HEK293 (cell line): ENCODE data around the gene MYOM1.

Experiments used
- CTCF ChIA-PET: fragments of 350-600 bp; formaldehyde crosslinking; extraction: SDS; loops from one replicate; lab custom pipeline; 2021; ENCODE audit warnings: antibody characterized with exemption; lab: Yijun Ruan, JAX
- POLR2A ChIA-PET: fragments of 300-600 bp; formaldehyde crosslinking; extraction: SDS; loops from one replicate; lab custom pipeline; 2020; ENCODE audit warnings: antibody characterized with exemption, inconsistent platforms; lab: Yijun Ruan, JAX
- H3K27ac ChIP-seq: fragments of 200-500 bp; sonication (Bioruptor generic); 2 replicates; pipeline ENCODE4 v1.5.1; 2014; ENCODE audit warnings: low read depth, low read length, control low read depth, inconsistent platforms; ENCODE audit errors: extremely low read depth
- H3K36me3 ChIP-seq, 2 experiments: fragments of 200-500 bp in 1 of 2; sonication (Bioruptor generic) in 1 of 2; 1 replicate in 1 of 2; 2 replicates in 1 of 2; pipeline ENCODE4 v1.5.1; 2014 to 2017; ENCODE audit warnings: inconsistent platforms in 2 of 2, low read length in 2 of 2; ENCODE audit not compliant: control insufficient read depth in 2 of 2, insufficient read depth in 1 of 2
- H3K4me1 ChIP-seq: fragments of 200-500 bp; sonication (Bioruptor generic); 2 replicates; pipeline ENCODE4 v1.5.1; 2014; ENCODE audit warnings: mild to moderate bottlenecking, low read length, inconsistent platforms; ENCODE audit not compliant: control insufficient read depth, insufficient read depth
- H3K4me3 ChIP-seq: 2 replicates; pipeline ENCODE4 v1.5.1; 2011; ENCODE audit warnings: low read depth, mild to moderate bottlenecking, control low read depth, low read length, moderate library complexity
- H3K9me3 ChIP-seq: fragments of 200-500 bp; sonication (Bioruptor generic); 2 replicates; pipeline ENCODE4 v1.5.1; 2014; ENCODE audit warnings: low read depth, low read length, inconsistent platforms; ENCODE audit not compliant: control insufficient read depth, insufficient read depth
- HOXC10 ChIP-seq: sonication (generic); formaldehyde crosslinking; IDR thresholded peaks from 2 replicates; pipeline ENCODE4 v1.8.1; 2023; ENCODE audit warnings: mild to moderate bottlenecking, missing genetic modification reagents
- IKZF3 ChIP-seq: fragments of 450-650 bp; IDR thresholded peaks from 2 replicates; pipeline ENCODE4 v1.5.0; 2018; ENCODE audit warnings: missing biosample characterization, mild to moderate bottlenecking, missing genetic modification characterization, moderate library complexity
- SP3 ChIP-seq: fragments of 450-650 bp; formaldehyde crosslinking; IDR thresholded peaks from 2 replicates; pipeline ENCODE4 v1.5.1; 2016; ENCODE audit warnings: missing biosample characterization, missing genetic modification characterization
- ZFP3 ChIP-seq: fragments of 450-650 bp; formaldehyde crosslinking; IDR thresholded peaks from 2 replicates; pipeline ENCODE4 v1.5.1; 2016; ENCODE audit warnings: low read depth, missing biosample characterization, missing genetic modification characterization
- ZNF174 ChIP-seq: fragments of 450-650 bp; formaldehyde crosslinking; IDR thresholded peaks from 2 replicates; pipeline ENCODE4 v1.5.0; 2017; ENCODE audit warnings: missing biosample characterization, mild to moderate bottlenecking, missing genetic modification characterization
- ZNF184 ChIP-seq: fragments of 450-650 bp; IDR thresholded peaks from 2 replicates; pipeline ENCODE4 v1.5.1; 2018; ENCODE audit warnings: missing biosample characterization, mild to moderate bottlenecking, missing genetic modification characterization
- ZNF324 ChIP-seq: fragments of 450-650 bp; formaldehyde crosslinking; IDR thresholded peaks from 2 replicates; pipeline ENCODE4 v1.5.1; 2016; ENCODE audit warnings: missing biosample characterization, missing genetic modification characterization
- ZNF366 ChIP-seq: fragments of 450-650 bp; formaldehyde crosslinking; conservative IDR thresholded peaks from 2 replicates; pipeline ENCODE4 v1.5.1; 2016; ENCODE audit warnings: missing biosample characterization, missing genetic modification characterization
- ZNF423 ChIP-seq: fragments of 450-650 bp; formaldehyde crosslinking; IDR thresholded peaks from 2 replicates; pipeline ENCODE4 v1.5.1; 2016; ENCODE audit warnings: missing biosample characterization, missing genetic modification characterization
- ZNF510 ChIP-seq: fragments of 450-650 bp; formaldehyde crosslinking; IDR thresholded peaks from 2 replicates; pipeline ENCODE4 v1.5.1; 2018; ENCODE audit warnings: mild to moderate bottlenecking, missing genetic modification characterization, missing biosample characterization; ENCODE audit not compliant: insufficient replicate concordance
- ZNF544 ChIP-seq: fragments of 450-650 bp; formaldehyde crosslinking; IDR thresholded peaks from 2 replicates; pipeline ENCODE4 v1.5.0; 2017; ENCODE audit warnings: missing biosample characterization, missing genetic modification characterization
- ZNF624 ChIP-seq: fragments of 450-650 bp; formaldehyde crosslinking; IDR thresholded peaks from 2 replicates; pipeline ENCODE4 v1.5.1; 2017; ENCODE audit warnings: missing biosample characterization, missing genetic modification characterization
- ZNF677 ChIP-seq: fragments of 450-650 bp; IDR thresholded peaks from 2 replicates; pipeline ENCODE4 v1.5.0; 2018; ENCODE audit warnings: missing biosample characterization, mild to moderate bottlenecking, missing genetic modification characterization, moderate library complexity
- ZNF707 ChIP-seq: fragments of 450-650 bp; formaldehyde crosslinking; IDR thresholded peaks from 2 replicates; pipeline ENCODE4 v1.5.1; 2016; ENCODE audit warnings: missing biosample characterization, missing genetic modification characterization
- ZNF76 ChIP-seq: fragments of 450-650 bp; formaldehyde crosslinking; IDR thresholded peaks from 2 replicates; pipeline ENCODE4; 2016; ENCODE audit warnings: low read depth, missing biosample characterization, missing genetic modification characterization, borderline replicate concordance
- ZNF785 ChIP-seq: fragments of 450-650 bp; formaldehyde crosslinking; IDR thresholded peaks from 2 replicates; pipeline ENCODE4 v1.5.1; 2016; ENCODE audit warnings: missing biosample characterization, missing genetic modification characterization
- TF ChIP-seq, protein P1 (sequence below): fragments of 450-650 bp; formaldehyde crosslinking; IDR thresholded peaks from 2 replicates; pipeline ENCODE4 v1.5.1; 2017; ENCODE audit warnings: missing biosample characterization, missing genetic modification characterization
- TF ChIP-seq, protein P2 (sequence below): fragments of 450-650 bp; formaldehyde crosslinking; IDR thresholded peaks from 2 replicates; pipeline ENCODE4 v1.5.1; 2016; ENCODE audit warnings: missing biosample characterization, missing genetic modification characterization
- TF ChIP-seq, protein P3 (sequence below): fragments of 450-650 bp; formaldehyde crosslinking; IDR thresholded peaks from 2 replicates; pipeline ENCODE4 v1.5.1; 2016; ENCODE audit warnings: missing biosample characterization, missing genetic modification characterization
- TF ChIP-seq, protein P4 (sequence below): fragments of 450-650 bp; formaldehyde crosslinking; IDR thresholded peaks from 2 replicates; pipeline ENCODE4 v1.5.1; 2016; ENCODE audit warnings: missing biosample characterization, missing genetic modification characterization

Gene MYOM1

DNA sequence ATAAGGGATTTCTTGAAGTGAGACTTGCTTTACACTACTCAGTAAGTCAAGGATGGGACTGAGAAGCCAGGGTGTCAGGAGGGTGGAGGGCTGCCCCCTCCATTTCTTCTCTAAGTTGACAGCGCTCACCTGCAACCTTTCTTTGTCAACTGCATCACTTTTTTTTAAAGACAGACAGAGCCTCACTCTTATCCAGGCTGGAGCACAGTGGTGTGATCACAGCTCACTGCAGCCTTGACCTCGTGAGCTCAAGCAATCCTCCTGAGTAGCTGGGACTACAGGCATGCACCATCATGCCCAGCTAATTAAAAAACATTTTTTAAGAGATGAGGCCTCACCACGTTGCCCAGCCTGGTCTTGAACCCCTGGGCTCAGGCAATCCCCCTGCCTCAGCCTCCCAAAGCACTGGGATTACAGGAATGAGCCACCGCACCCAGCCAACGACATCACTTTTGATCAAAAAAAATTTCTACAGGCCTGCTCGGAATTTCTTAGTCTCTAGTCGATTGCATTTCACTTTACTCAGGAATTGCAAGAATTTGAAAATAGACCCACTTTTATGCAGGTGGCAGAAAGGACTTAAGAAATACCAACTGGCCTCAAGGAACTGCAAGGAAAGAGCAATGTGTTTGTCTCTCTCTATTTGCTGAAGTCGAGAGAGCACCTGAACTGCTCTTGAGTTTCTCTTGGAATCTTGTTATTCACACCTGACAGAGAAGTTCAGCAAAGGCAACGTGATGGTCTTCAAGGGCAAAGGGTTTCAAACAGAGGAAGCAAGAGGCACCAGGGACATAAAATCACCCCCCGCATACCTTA lies 101.4 kb downstream of the MYOM1 start:
- TF ChIP-seq ZNF510 (tag by site-specific recombination) (no peak), HOXC10 (CRISPR knock-in tag) (no peak), ZNF624 (tag by site-specific recombination) (no peak), ZNF544 (tag by site-specific recombination) (no peak), ZNF785 (tag by site-specific recombination) (no peak), ZNF677 (tag by site-specific recombination) (no peak), ZNF423 (tag by site-specific recombination) (no peak), ZNF76 (tag by site-specific recombination) (no peak), IKZF3 (tag by site-specific recombination) (no peak), SP3 (no peak), ZFP3 (tag by site-specific recombination) (no peak), ZNF324 (no peak), ZNF184 (no peak), ZNF366 (tag by site-specific recombination) (no peak), ZNF174 (tag by site-specific recombination) (no peak), ZNF707 (tag by site-specific recombination) (no peak)
- TF ChIP-seq, protein P1, sequence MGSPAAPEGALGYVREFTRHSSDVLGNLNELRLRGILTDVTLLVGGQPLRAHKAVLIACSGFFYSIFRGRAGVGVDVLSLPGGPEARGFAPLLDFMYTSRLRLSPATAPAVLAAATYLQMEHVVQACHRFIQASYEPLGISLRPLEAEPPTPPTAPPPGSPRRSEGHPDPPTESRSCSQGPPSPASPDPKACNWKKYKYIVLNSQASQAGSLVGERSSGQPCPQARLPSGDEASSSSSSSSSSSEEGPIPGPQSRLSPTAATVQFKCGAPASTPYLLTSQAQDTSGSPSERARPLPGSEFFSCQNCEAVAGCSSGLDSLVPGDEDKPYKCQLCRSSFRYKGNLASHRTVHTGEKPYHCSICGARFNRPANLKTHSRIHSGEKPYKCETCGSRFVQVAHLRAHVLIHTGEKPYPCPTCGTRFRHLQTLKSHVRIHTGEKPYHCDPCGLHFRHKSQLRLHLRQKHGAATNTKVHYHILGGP (tag by site-specific recombination): no peak
- TF ChIP-seq, protein P2, sequence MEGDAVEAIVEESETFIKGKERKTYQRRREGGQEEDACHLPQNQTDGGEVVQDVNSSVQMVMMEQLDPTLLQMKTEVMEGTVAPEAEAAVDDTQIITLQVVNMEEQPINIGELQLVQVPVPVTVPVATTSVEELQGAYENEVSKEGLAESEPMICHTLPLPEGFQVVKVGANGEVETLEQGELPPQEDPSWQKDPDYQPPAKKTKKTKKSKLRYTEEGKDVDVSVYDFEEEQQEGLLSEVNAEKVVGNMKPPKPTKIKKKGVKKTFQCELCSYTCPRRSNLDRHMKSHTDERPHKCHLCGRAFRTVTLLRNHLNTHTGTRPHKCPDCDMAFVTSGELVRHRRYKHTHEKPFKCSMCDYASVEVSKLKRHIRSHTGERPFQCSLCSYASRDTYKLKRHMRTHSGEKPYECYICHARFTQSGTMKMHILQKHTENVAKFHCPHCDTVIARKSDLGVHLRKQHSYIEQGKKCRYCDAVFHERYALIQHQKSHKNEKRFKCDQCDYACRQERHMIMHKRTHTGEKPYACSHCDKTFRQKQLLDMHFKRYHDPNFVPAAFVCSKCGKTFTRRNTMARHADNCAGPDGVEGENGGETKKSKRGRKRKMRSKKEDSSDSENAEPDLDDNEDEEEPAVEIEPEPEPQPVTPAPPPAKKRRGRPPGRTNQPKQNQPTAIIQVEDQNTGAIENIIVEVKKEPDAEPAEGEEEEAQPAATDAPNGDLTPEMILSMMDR (tag by site-specific recombination): no peak
- TF ChIP-seq, protein P3, sequence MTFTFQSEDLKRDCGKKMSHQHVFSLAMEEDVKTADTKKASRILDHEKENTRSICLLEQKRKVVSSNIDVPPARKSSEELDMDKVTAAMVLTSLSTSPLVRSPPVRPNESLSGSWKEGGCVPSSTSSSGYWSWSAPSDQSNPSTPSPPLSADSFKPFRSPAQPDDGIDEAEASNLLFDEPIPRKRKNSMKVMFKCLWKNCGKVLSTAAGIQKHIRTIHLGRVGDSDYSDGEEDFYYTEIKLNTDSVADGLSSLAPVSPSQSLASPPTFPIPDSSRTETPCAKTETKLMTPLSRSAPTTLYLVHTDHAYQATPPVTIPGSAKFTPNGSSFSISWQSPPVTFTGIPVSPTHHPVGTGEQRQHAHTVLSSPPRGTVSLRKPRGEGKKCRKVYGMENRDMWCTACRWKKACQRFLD (tag by site-specific recombination): no peak
- TF ChIP-seq, protein P4, sequence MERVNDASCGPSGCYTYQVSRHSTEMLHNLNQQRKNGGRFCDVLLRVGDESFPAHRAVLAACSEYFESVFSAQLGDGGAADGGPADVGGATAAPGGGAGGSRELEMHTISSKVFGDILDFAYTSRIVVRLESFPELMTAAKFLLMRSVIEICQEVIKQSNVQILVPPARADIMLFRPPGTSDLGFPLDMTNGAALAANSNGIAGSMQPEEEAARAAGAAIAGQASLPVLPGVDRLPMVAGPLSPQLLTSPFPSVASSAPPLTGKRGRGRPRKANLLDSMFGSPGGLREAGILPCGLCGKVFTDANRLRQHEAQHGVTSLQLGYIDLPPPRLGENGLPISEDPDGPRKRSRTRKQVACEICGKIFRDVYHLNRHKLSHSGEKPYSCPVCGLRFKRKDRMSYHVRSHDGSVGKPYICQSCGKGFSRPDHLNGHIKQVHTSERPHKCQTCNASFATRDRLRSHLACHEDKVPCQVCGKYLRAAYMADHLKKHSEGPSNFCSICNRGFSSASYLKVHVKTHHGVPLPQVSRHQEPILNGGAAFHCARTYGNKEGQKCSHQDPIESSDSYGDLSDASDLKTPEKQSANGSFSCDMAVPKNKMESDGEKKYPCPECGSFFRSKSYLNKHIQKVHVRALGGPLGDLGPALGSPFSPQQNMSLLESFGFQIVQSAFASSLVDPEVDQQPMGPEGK (tag by site-specific recombination): no peak
- Histone ChIP-seq H3K9me3 (no peaks in the 10 kb centered on the region), H3K4me3 (no peak overlapping the region), H3K36me3 (no peaks in the 10 kb centered on the region), H3K4me1 (no peaks in the 10 kb centered on the region), H3K27ac (no peak overlapping the region)
- ChIA-PET CTCF (interaction anchor here (3.6 kb wide), 1 partner anchor 10 kb away, joined by 38 read pairs; no protein-coding TSS in a partner anchor), POLR2A (no interaction called here)
